Lung (tissue), 12 donors: ENCODE data around the gene ATP11B. TPM values are rescaled to one million over a fixed set of nuclear protein-coding genes. Genes with fewer than 3 reads are reported as not detected.

Experiments
- ATAC-seq: fragments of 200-7000 bp; cut with Tn5 transposase; one replicate; pipeline ENCODE4 v1.9.1; 2020; ENCODE audit warnings: moderate number of reproducible peaks; ENCODE audit not compliant: insufficient read depth, low FRiP score
- DNase-seq, 3 donors: peaks; one replicate each; pipeline ENCODE4 v3.0.0-alpha.2; 2013 to 2017
- H3K27ac ChIP-seq, 2 donors: one replicate each; pipeline ENCODE4 v1.5.1; 2013; ENCODE audit warnings: mild to moderate bottlenecking in 2 of 2, moderate library complexity in 2 of 2, control low read depth in 1 of 2, inconsistent platforms in 1 of 2, low read depth in 1 of 2, low read length in 1 of 2
- H3K27me3 ChIP-seq, 3 donors: one replicate each; pipeline ENCODE4 v1.5.1; 2013; ENCODE audit warnings: low read length in 2 of 3; ENCODE audit not compliant: control insufficient read depth in 3 of 3, insufficient read depth in 3 of 3
- H3K36me3 ChIP-seq, 4 donors: one replicate each; pipeline ENCODE4 v1.5.1; 2013; ENCODE audit warnings: low read length in 4 of 4, mild to moderate bottlenecking in 1 of 4, moderate library complexity in 1 of 4; ENCODE audit not compliant: control insufficient read depth in 4 of 4, insufficient read depth in 4 of 4
- H3K4me1 ChIP-seq, 5 donors: one replicate each; pipeline ENCODE4 v1.5.1; 2013; ENCODE audit warnings: low read length in 5 of 5, mild to moderate bottlenecking in 2 of 5, moderate library complexity in 1 of 5; ENCODE audit not compliant: control insufficient read depth in 5 of 5, insufficient read depth in 5 of 5
- H3K4me3 ChIP-seq: one replicate; pipeline ENCODE4 v1.5.1; 2013; ENCODE audit warnings: mild to moderate bottlenecking, control low read depth, moderate library complexity
- H3K9ac ChIP-seq, 2 donors: one replicate each; pipeline ENCODE4 v1.5.1; 2013; ENCODE audit warnings: low read length in 2 of 2, control low read depth in 1 of 2; ENCODE audit not compliant: insufficient read depth in 1 of 2
- H3K9me3 ChIP-seq, 4 donors: one replicate each; pipeline ENCODE4 v1.5.1; 2013; ENCODE audit warnings: low read length in 3 of 4, mild to moderate bottlenecking in 1 of 4, moderate library complexity in 1 of 4; ENCODE audit not compliant: control insufficient read depth in 4 of 4, insufficient read depth in 3 of 4
- CTCF ChIP-seq: IDR thresholded peaks from 2 replicates; pipeline ENCODE4 v1.5.1; 2012; ENCODE audit warnings: mild to moderate bottlenecking; ENCODE audit errors: control extremely low read depth, extremely low read depth
- WGBS, 2 donors: extraction: QIAGEN DNeasy Blood & Tissue Kit; methylation state at CpG; one replicate each; pipeline ENCODE4 v1.1.7; 2013; 5-methylcytosine and 5-hydroxymethylcytosine counted together
- polyA plus RNA-seq, 2 donors: library from polyadenylated mRNA; stranded (reverse); fragments of 200-250 nt; gene quantifications; one replicate each; pipeline ENCODE4 v1.2.1, GENCODE V29; 2013
- total RNA-seq, 2 donors: library from RNA; depleted of rRNA in 1 of 2; stranded (reverse); fragments of >200 nt in 1 of 2; gene quantifications; one replicate each; pipeline ENCODE4 v1.2.1, GENCODE V29; 2014 to 2021
- donor health status: control.
- donor health status: control.
- donor health status: Bipolar disorder and iron deficiency.
- donor health status: healthy.
- donor health status: DM: yes; HTN: yes; CAD: no.

The ATP11B gene
- total and polyA plus RNA-seq, 4 donors = 8.3 to 111 (median 39.7) TPM

- peaks cover 0 to 27% (median 0%) of the 10 kb centered on the region in 5 donors for H3K4me1 ChIP-seq
- no peak for ATAC-seq
- TF ChIP-seq CTCF = no peak
- no peaks in the 10 kb centered on the region for H3K9me3 ChIP-seq
- 75 to 79% methylated on average over 1 of the region's 1 CpG for WGBS, 2 donors
- no peaks in the 10 kb centered on the region for H3K27me3 ChIP-seq
- no peaks in the 10 kb centered on the region for H3K36me3 ChIP-seq
- H3K27ac ChIP-seq = no peak overlapping the region
- no peak overlapping the region for H3K4me3 ChIP-seq
- no peak for DNase-seq
- H3K9ac ChIP-seq = no peak overlapping the region
Observed at GRCh38 chr3:182790612-182791011, 2.7 kb upstream of the ATP11B start.

GRCh38 chr3:182793663-182794454 is 555 bp downstream of the ATP11B start:
- DNase-seq = peak; percentile 60 to 70 (median 61)
- Histone ChIP-seq H3K36me3 (no peaks in the 10 kb centered on the region), H3K4me1 (peaks cover 0 to 20% (median 0%) of the 10 kb centered on the region in 5 donors), H3K4me3 (peak overlapping the region; percentile 80), H3K27me3 (no peaks in the 10 kb centered on the region), H3K9me3 (no peaks in the 10 kb centered on the region), H3K9ac (peak overlapping the region; percentile 44 to 95), H3K27ac (peak overlapping the region; percentile 97)
- WGBS, 2 donors = 0% methylated on average over 67 to 86 of the region's 86 CpGs
- ATAC-seq = peak; percentile 61
- no peak for TF ChIP-seq CTCF

- Histone ChIP-seq H3K9me3 (no peaks in the 10 kb centered on the region), H3K27me3 (no peaks in the 10 kb centered on the region), H3K36me3 (peaks cover 0 to under 1% (median 0%) of the 10 kb centered on the region in 4 donors), H3K27ac (peak overlapping the region; percentile 97), H3K4me3 (peak overlapping the region; percentile 80), H3K9ac (peak overlapping the region; percentile 44 to 95), H3K4me1 (peaks cover 0 to 20% (median 0%) of the 10 kb centered on the region in 5 donors)
- WGBS, 2 donors = 5% methylated on average over 13 of the region's 13 CpGs
- ATAC-seq = no peak
- no peak for TF ChIP-seq CTCF
- peak in 2 of 3 donors; percentile 24 to 38 for DNase-seq
Observed at GRCh38 chr3:182794455-182795388, 1.4 kb downstream of the ATP11B start.
